AG10803 (cell line): Measurements from ENCODE around the gene CLEC16A.
A peak's percentile ranks its signal among the peaks of the same experiment; 100 is the strongest.

ENCODE experiments used
- DNase-seq: peaks from one replicate; pipeline ENCODE4 v3.0.0; 2010; ENCODE audit warnings: low read depth
- H3K4me3 ChIP-seq: 2 replicates; pipeline ENCODE4 v1.5.1; 2011; ENCODE audit warnings: mild to moderate bottlenecking, low read length, control low read depth
- CTCF ChIP-seq: conservative IDR thresholded peaks from 2 replicates; pipeline ENCODE4 v1.5.1; 2011; ENCODE audit warnings: mild to moderate bottlenecking, low read length, control low read depth, inconsistent platforms

CLEC16A gene

GRCh38 chr16:11033629-11034420 lies 89.5 kb downstream of the CLEC16A start:
- peak; percentile 94 for DNase-seq
- H3K4me3 ChIP-seq, result peak overlapping the region; percentile 15; the same call in 1 of the 2 replicates
- TF ChIP-seq CTCF, result no peak

- peak overlapping the region; percentile 15; the same call in 1 of the 2 replicates for H3K4me3 ChIP-seq
- TF ChIP-seq CTCF, result no peak
- DNase-seq, result peak; percentile 60
Observed at GRCh38 chr16:11034481-11034931, 90.1 kb downstream of the CLEC16A start.

GRCh38 chr16:11035096-11035495 lies 90.7 kb downstream of the CLEC16A start:
- no peak for TF ChIP-seq CTCF
- no peak overlapping the region for H3K4me3 ChIP-seq
- DNase-seq, result no peak

- no peak for DNase-seq
- no peak for TF ChIP-seq CTCF
- H3K4me3 ChIP-seq, result no peak overlapping the region
Observed at GRCh38 chr16:11036040-11036439, 91.7 kb downstream of the CLEC16A start.

GRCh38 chr16:11036868-11037410 lies 92.6 kb downstream of the CLEC16A start:
- DNase-seq, result no peak
- H3K4me3 ChIP-seq, result no peak overlapping the region
- TF ChIP-seq CTCF, result no peak

GRCh38 chr16:11038305-11038704 lies 93.9 kb downstream of the CLEC16A start:
- DNase-seq, result no peak
- no peak overlapping the region for H3K4me3 ChIP-seq
- TF ChIP-seq CTCF, result no peak

GRCh38 chr16:11038777-11039176 lies 94.4 kb downstream of the CLEC16A start:
- TF ChIP-seq CTCF, result no peak
- H3K4me3 ChIP-seq, result no peak overlapping the region
- DNase-seq, result no peak
